Fibroblast of the aortic adventitia (primary cell): Measurements from ENCODE around the gene BCAS3. TPM values are rescaled to one million over a fixed set of nuclear protein-coding genes. Genes with fewer than 3 reads are reported as not detected.

Experiments used
- DNase-seq: peaks from one replicate; pipeline ENCODE4 v3.0.0-alpha.2; 2010; ENCODE audit warnings: low read depth
- H3K4me3 ChIP-seq: 2 replicates; pipeline ENCODE4 v1.5.1; 2011; ENCODE audit warnings: low read depth, mild to moderate bottlenecking, control low read depth, low read length, moderate library complexity
- CTCF ChIP-seq: IDR thresholded peaks from 2 replicates; pipeline ENCODE4 v1.5.1; 2011; ENCODE audit warnings: mild to moderate bottlenecking, low read length, control low read depth, inconsistent platforms; ENCODE audit not compliant: insufficient read depth
- total RNA-seq: library from RNA; depleted of rRNA; stranded (reverse); fragments of >200 nt; gene quantifications from 2 replicates; pipeline ENCODE4 v1.2.3, GENCODE V29; 2012; ENCODE audit warnings: low replicate concordance

BCAS3 gene
- total RNA-seq, 1 donor, result 29.6 TPM

GRCh38 chr17:60639019-60639330, 38.7 kb upstream of the BCAS3 start:
- no peak for TF ChIP-seq CTCF
- no peak for DNase-seq
- H3K4me3 ChIP-seq, result no peak overlapping the region

GRCh38 chr17:60640503-60640902, 37.1 kb upstream of the BCAS3 start:
- peak; percentile 48 for TF ChIP-seq CTCF
- no peak overlapping the region for H3K4me3 ChIP-seq
- DNase-seq, result peak; percentile 24

DNA sequence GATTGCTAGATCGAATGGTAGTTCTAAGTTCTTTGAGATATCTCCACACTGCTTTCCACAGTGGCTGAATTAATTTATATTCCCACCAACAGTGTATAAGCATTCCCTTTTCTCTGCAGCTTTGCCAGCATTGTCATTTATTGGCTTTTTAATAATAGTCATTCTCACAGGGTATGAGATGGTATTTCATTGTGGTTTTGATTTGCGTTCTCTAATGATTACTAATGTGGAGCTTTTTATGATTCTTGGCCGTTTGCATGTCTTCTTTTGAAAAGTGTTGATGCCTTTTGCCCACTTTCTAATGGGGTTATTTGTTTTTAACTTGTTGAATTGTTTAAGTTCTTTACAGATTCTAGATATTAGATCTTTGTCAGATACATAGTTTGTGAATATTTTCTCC, 36.5 kb upstream of the BCAS3 start:
- no peak overlapping the region for H3K4me3 ChIP-seq
- no peak for TF ChIP-seq CTCF
- DNase-seq, result no peak

- no peak overlapping the region for H3K4me3 ChIP-seq
- peak; percentile 65 for TF ChIP-seq CTCF
- DNase-seq, result peak; percentile 87
These were observed 35.8 kb upstream of the BCAS3 start for GRCh38 chr17:60641810-60642220.

DNA sequence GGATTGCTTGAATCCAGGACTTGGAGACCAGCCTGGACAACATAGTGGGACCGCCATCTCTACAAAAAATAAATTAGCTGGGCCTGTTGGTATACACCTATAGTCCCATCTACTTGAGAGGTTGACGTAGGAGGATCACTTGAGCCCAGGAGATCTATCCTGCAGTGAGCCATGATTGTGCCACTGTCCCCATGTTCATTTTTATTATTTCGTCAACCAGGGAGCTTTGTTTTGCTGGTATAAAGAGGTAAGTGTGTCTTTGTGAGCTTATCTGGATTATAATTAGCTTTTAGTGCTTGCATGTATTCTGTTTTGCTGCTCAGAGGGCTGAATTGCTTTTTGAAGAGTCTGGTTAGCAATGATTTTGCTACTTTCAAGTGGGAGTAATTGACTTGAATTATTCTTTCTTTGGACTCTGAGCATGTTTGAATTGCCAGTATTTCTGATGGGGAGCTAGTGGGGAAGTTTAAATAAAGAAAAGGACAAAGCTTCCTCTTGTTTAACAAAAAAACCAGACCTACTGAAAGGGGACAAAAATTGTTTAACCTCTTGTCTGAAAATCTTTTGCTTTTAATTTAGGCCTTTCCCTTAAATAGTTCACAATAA, 31.6 kb upstream of the BCAS3 start:
- no peak for TF ChIP-seq CTCF
- DNase-seq, result no peak
- no peak overlapping the region for H3K4me3 ChIP-seq

- no peak for TF ChIP-seq CTCF
- H3K4me3 ChIP-seq, result no peak overlapping the region
- DNase-seq, result no peak
These were observed 30.9 kb upstream of the BCAS3 start for GRCh38 chr17:60646701-60647100.

DNA sequence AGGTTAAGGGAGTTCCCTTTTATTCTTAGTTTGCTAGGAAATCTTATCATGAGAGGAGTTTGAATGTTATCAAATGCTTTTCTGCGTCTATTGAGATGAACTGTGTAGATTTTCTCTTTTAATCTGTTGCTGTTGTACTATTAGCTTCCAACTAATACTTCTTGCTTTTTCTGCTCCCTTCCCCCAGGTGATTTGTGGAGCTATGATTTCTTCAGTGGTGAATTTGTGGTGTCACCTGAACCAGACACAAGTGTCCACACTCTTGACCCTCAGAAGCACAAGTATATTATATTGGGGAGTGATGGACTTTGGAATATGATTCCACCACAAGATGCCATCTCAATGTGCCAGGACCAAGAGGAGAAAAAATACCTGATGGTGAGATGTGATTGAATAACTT, 29.9 kb upstream of the BCAS3 start:
- no peak overlapping the region for H3K4me3 ChIP-seq
- no peak for DNase-seq
- TF ChIP-seq CTCF, result no peak
